NCI-H128 (cell line): ENCODE results near the gene MID1IP1.

Source experiments
- DNase-seq: peaks from one replicate; lab custom pipeline; 2025; ENCODE audit not compliant: unreplicated experiment; lab: John Stamatoyannopoulos, UW

MID1IP1 gene

GRCh38 chrX:38811515-38812243 is 10.4 kb downstream of the MID1IP1 start:
- DNase-seq = no peak

GRCh38 chrX:38816155-38816554 is 14.9 kb downstream of the MID1IP1 start:
- no peak for DNase-seq

- no peak for DNase-seq
These were observed 15.9 kb downstream of the MID1IP1 start for GRCh38 chrX:38817004-38817703.

DNA sequence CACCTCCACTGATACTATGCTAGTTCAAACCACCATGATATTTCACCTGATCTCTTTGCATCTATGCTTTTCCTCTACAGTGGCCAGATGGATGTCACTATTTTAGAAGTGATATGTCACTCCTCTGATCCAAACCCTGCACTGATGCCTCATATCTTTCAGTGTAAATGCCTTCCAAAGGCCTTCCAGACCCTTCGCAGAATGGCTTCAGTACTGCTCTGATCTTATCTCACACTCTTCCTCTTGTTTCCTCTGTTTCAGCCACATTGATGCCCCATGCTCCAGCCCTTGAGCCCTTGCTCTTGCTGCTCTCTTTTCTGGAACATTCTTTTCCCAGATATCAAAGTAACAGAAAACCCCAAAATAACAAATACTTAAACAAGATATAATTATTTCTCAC is 17.9 kb downstream of the MID1IP1 start:
- no peak for DNase-seq

DNA sequence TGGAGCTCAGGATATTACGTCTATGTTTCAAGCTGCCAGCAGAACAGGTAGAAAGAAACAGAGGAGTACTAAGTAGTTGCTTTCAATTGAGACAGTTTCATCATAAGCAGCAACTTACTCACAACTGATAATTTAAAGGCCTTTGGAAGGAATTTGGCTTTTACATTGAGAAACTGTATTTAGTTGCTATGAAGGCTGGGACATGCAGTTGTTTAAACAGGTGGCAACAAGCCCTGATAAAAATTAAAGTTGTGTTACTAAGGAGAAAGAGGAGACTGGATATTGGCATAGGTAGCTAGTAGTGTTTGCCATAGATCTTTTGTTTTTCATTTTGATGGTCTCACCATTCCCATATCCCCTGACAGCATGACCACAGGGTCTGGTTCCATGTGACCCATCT is 18.4 kb downstream of the MID1IP1 start:
- DNase-seq = no peak

DNA sequence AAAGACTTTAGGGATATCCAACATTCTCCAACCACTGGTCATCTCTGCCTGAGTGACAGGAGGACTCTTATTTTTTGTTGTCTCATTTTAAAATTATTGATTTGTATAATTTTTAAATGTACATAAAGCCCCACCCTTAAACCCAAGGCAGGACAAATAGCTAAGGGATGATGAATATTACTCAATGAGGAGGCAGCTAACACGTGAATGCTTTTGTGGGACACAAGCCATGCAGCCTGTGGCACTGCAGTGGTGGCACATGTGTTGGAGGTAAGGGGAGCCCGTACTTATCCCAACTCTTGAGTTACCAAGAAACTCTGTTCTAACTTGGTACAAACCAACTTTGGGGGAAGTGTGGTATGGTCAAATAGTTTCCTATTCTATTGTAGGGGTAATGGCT is 19.5 kb downstream of the MID1IP1 start:
- no peak for DNase-seq

GRCh38 chrX:38824176-38824575 is 22.9 kb downstream of the MID1IP1 start:
- DNase-seq = no peak

DNA sequence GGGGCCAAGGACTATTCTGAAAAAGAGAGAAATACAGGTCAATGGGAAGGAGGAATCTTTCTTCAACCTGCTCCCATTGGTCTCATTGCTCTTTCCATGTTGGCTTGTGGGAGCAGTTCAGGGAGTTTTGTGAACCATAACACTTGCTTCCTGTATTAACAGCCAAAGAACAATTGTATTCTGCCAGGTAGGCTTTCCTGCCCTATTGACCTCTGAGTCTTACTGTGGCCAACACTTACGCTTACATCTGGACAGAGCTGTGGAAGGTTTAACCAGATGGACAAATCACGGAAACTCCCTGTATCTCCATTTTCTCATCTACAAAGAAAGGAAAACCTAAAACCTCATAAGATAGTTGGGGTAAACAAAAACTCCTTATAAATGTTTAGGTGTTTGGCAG is 30.7 kb downstream of the MID1IP1 start:
- no peak for DNase-seq

- DNase-seq = no peak
These were observed 36.1 kb downstream of the MID1IP1 start for GRCh38 chrX:38837389-38837788.

- no peak for DNase-seq
These were observed 38.0 kb downstream of the MID1IP1 start for GRCh38 chrX:38839277-38839676.

DNA sequence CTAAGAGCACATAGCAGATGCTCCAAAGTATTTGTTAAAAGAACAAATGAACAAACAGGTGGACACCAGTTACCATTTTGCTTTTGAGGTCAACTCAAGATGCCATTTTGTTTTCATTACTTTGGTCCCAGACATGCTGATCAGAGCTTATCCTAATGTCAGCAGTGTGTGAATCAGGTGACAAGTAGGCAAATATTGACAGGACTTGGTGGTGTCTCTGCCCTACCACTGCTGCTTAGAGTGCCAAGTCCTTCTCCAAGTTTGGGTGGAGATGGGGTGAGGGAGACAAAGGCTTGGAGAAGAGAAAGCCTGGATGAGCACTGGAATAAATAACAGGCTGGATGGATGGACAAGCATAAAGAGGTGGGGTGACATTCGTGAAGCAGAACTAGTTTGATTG is 38.7 kb downstream of the MID1IP1 start:
- no peak for DNase-seq

DNA sequence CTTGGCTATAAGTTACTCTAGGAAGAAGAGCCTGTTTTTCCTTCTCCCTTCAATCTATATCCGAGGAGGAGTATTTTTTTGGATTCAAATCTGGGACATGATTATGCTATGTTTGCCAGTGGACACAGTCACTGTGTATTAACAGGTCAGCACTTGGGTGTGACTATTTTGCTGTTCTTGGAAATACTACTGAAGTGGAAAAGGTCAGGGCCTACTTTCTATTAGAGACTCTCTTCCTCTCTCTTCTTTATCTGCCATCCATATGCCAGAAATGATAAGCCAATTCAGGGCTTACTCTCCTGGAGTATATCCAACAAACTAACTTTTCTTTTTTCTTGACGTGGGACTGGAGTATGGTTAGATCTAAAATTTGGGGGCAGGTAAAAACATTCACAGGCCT is 40.5 kb downstream of the MID1IP1 start:
- DNase-seq = no peak

DNA sequence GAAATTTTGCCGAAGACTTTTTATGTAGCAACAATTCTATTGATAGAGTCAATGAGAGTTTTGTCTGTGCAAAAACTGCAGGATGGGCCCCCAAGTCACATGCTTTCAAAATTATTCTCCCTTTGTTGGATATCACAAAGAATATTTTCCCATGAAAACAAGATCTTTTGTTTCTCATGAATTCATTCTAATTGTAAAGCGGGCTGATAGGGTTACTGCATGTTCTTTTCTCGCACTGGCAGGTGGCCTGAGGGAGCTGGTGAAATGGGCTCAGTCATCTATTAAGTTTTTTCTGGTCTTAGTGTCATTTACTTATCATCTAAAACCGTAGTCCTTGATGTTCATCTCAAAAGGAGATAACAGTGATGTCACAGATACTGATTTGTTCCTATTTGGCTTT is 44.2 kb downstream of the MID1IP1 start:
- no peak for DNase-seq

- DNase-seq = no peak
These were observed 46.1 kb downstream of the MID1IP1 start for GRCh38 chrX:38847206-38847902.

DNA sequence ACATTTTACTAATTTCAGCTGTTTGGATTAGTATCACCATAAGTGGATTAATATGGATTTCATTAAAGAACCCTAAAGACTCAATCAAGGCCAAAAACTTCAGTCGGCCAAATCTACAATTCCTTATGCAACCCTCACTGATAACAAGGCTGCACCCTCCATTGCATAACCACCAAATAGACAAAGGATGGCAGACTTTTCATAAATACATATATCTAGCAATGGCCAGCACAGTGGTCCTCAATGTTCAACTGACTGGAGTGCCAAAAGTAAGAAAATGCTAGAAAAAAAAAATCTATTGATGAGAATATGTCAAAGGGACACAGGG is 46.6 kb downstream of the MID1IP1 start:
- DNase-seq = no peak

DNA sequence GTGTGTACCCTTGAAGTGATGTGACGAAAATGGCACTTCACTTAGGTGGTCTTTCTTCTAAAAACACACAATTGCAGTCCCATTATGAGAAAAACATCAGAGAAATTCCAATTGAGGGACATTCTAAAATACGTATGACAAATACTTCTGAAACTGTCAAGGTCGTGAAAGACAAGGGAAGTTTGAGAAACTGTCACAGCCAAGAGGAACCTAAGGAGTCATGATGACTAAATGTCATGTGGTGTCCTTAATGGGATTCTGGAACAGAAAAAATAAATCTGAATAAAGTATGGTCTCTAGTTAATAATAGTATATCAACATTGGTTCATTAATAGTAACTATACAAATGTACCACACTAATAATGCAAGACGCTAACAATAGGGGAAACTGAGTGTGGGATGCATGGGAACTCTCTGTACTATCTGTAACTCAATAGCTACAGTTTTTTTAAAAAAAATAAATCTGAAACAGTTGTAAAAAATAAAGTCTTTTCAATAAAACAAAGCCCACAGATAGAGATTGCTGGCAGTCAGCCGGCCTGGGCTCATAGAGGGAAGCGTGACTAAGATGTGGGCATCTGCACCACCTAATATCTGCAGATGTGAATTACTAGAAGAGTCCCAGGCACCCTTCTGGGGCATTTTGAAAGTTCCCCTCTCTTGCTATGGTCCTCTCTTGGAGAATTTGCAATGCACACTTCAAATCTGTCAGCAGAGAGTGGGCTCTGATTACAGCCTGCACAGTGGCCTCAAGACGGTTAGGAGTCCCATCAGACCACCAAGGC is 47.6 kb downstream of the MID1IP1 start:
- DNase-seq = no peak

GRCh38 chrX:38850807-38851544 is 49.7 kb downstream of the MID1IP1 start:
- DNase-seq = no peak

DNA sequence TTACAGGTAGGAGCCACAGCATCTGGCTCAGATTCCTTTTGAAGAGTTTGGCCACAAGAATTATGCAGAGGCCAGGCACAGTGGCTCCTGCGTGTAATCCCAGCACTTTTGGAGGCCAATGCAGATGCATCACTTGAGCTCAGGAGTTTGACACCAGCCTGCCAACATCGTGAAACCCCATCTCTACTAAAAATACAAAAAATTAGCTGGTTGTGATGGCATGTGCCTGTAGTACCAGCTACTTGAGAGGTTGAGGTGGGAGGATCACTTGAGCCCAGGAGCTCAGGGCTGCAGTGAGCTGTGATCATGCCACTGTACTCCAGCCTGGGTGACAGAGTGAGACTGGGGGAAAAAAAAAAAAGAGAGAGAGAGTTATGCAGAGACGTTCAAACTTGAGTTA is 53.0 kb downstream of the MID1IP1 start:
- no peak for DNase-seq
